KOPT-K1 (cell line): ENCODE measurements around the gene WNT6.

ENCODE experiments used
- H3K27ac ChIP-seq: fragments of 200-600 bp; sonication (generic); 2 replicates; pipeline ENCODE4 v1.5.1; 2016; ENCODE audit warnings: antibody characterized with exemption, mild to moderate bottlenecking, low read depth, low read length; ENCODE audit not compliant: poor library complexity, severe bottlenecking
- H3K36me3 ChIP-seq: fragments of 200-600 bp; sonication (generic); 2 replicates; pipeline ENCODE4 v1.5.1; 2017; ENCODE audit warnings: antibody characterized with exemption, mild to moderate bottlenecking, low read length, moderate library complexity; ENCODE audit not compliant: insufficient read depth
- H3K9me3 ChIP-seq: fragments of 200-600 bp; sonication (generic); 2 replicates; pipeline ENCODE4 v1.5.1; 2017; ENCODE audit warnings: antibody characterized with exemption, low read length, mild to moderate bottlenecking; ENCODE audit not compliant: insufficient read depth, poor library complexity, severe bottlenecking

The WNT6 gene

GRCh38 chr2:218823196-218823855 lies 36.3 kb upstream of the WNT6 start:
- Histone ChIP-seq H3K36me3 (no peaks in the 10 kb centered on the region), H3K27ac (no peak overlapping the region), H3K9me3 (no peaks in the 10 kb centered on the region)

- Histone ChIP-seq H3K36me3 (no peaks in the 10 kb centered on the region), H3K27ac (no peak overlapping the region), H3K9me3 (no peaks in the 10 kb centered on the region)
These were observed 35.6 kb upstream of the WNT6 start for GRCh38 chr2:218824004-218824403.

- Histone ChIP-seq H3K9me3 (no peaks in the 10 kb centered on the region), H3K36me3 (no peaks in the 10 kb centered on the region), H3K27ac (no peak overlapping the region)
These were observed 32.8 kb upstream of the WNT6 start for GRCh38 chr2:218826791-218827190.

GRCh38 chr2:218827701-218828476 lies 31.7 kb upstream of the WNT6 start:
- no peaks in the 10 kb centered on the region for H3K9me3 ChIP-seq
- no peaks in the 10 kb centered on the region for H3K36me3 ChIP-seq
- H3K27ac ChIP-seq, result no peak overlapping the region

GRCh38 chr2:218828477-218828778 lies 31.2 kb upstream of the WNT6 start:
- Histone ChIP-seq H3K36me3 (no peaks in the 10 kb centered on the region), H3K27ac (no peak overlapping the region), H3K9me3 (no peaks in the 10 kb centered on the region)

GRCh38 chr2:218829868-218830451 lies 29.6 kb upstream of the WNT6 start:
- no peak overlapping the region for H3K27ac ChIP-seq
- H3K9me3 ChIP-seq, result no peaks in the 10 kb centered on the region
- H3K36me3 ChIP-seq, result no peaks in the 10 kb centered on the region

GRCh38 chr2:218830526-218831306 lies 28.9 kb upstream of the WNT6 start:
- Histone ChIP-seq H3K27ac (no peak overlapping the region), H3K9me3 (no peaks in the 10 kb centered on the region), H3K36me3 (no peaks in the 10 kb centered on the region)

GRCh38 chr2:218831378-218831990 lies 28.1 kb upstream of the WNT6 start, which contains the start of gene PRKAG3:
TSS of gene PRKAG3 (minus strand) at chr2:218831803.
- H3K27ac ChIP-seq, result no peak within 1 kb of the TSS

GRCh38 chr2:218832081-218832480 lies 27.5 kb upstream of the WNT6 start:
- Histone ChIP-seq H3K36me3 (no peaks in the 10 kb centered on the region), H3K9me3 (no peaks in the 10 kb centered on the region), H3K27ac (no peak overlapping the region)

More at GRCh38 chr2:218831378-218831990, 28.1 kb upstream of the WNT6 start, which contains the start of gene PRKAG3:
- Histone ChIP-seq H3K36me3 (no peaks in the 10 kb centered on the region), H3K9me3 (no peaks in the 10 kb centered on the region)

GRCh38 chr2:218832520-218832919 lies 27.1 kb upstream of the WNT6 start:
- H3K27ac ChIP-seq, result no peak overlapping the region
- no peaks in the 10 kb centered on the region for H3K9me3 ChIP-seq
- no peaks in the 10 kb centered on the region for H3K36me3 ChIP-seq

- no peaks in the 10 kb centered on the region for H3K36me3 ChIP-seq
- H3K27ac ChIP-seq, result no peak overlapping the region
- no peaks in the 10 kb centered on the region for H3K9me3 ChIP-seq
These were observed 26.5 kb upstream of the WNT6 start for GRCh38 chr2:218833023-218833609.

- Histone ChIP-seq H3K27ac (no peak overlapping the region), H3K9me3 (no peaks in the 10 kb centered on the region), H3K36me3 (no peaks in the 10 kb centered on the region)
These were observed 24.9 kb upstream of the WNT6 start for GRCh38 chr2:218834685-218835084.

GRCh38 chr2:218837495-218837894 lies 22.1 kb upstream of the WNT6 start:
- no peak overlapping the region for H3K27ac ChIP-seq
- no peaks in the 10 kb centered on the region for H3K36me3 ChIP-seq
- no peaks in the 10 kb centered on the region for H3K9me3 ChIP-seq

- Histone ChIP-seq H3K27ac (no peak overlapping the region), H3K36me3 (no peaks in the 10 kb centered on the region), H3K9me3 (no peaks in the 10 kb centered on the region)
These were observed 20.2 kb upstream of the WNT6 start for GRCh38 chr2:218839430-218839829.
